ENCODE measurements around the gene CCDC117.

The CCDC117 gene

DNA sequence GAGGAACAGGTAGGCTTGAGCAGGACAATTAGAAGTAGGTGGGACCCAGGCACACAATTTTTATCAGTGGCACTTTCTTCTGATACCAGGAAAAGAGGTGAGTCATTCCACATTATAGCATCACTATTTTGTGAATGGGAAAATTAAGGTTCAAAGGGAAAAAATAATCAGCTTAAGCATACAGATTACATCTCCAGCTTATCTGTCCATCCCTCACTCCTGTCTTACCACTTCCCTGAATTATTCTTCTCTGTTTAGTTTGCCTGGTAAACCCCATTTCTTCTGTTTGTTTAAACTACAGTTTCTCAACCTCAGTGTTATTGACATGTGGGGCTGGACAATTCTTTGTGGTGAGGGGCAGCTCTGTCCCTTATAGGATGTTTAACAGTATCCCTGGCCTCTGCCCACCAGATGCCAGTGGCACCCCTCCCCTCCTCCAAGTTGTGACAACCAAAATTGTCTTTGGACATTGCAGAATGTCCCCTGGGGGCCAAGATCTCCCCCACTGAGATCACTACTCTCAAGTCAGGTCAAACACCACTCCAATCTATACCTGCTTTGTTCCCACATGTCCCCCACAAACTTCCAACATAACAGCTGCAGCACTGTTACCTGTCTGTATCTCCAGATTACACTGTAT lies 36.3 kb downstream of the CCDC117 start:
- Histone ChIP-seq H4K12ac (ENCODE audit: low read depth, low read length) (no peak overlapping the region), H3K4ac (ENCODE audit: low read depth, low read length) (no peak overlapping the region), H3K36me3 (ENCODE audit: control insufficient read depth in 1 of 2, insufficient read depth in 2 of 2, low read length in 2 of 2) (no peaks in the 10 kb centered on the region), H3K27ac (ENCODE audit: low read depth, low read length) (no peak overlapping the region), H2BK12ac (ENCODE audit: low read length) (no peak overlapping the region), H3K4me1 (ENCODE audit: control insufficient read depth in 1 of 2, insufficient read depth in 2 of 2, low read length in 2 of 2) (peaks cover 3 to 14% of the 10 kb centered on the region in 2 experiments), H4K8ac (ENCODE audit: low read depth, low read length) (no peak overlapping the region), H3K79me1 (ENCODE audit: low read length) (peaks cover 3% of the 10 kb centered on the region), H3K18ac (ENCODE audit: low read length) (no peak overlapping the region), H3K4me2 (ENCODE audit: low read length) (no peak overlapping the region), H3K9me3 (ENCODE audit: insufficient read depth, low read depth, low read length) (no peaks in the 10 kb centered on the region), H2BK120ac (ENCODE audit: insufficient read depth, low read length, poor library complexity) (no peak overlapping the region), H3K79me2 (ENCODE audit: control insufficient read depth, insufficient read depth, low read length, poor library complexity) (no peaks in the 10 kb centered on the region), H2BK5ac (ENCODE audit: low read depth, low read length, poor library complexity) (no peak overlapping the region), H4K91ac (ENCODE audit: low read depth, low read length) (peak overlapping the region; percentile 34), H3K27me3 (ENCODE audit: insufficient read depth, low read length) (no peaks in the 10 kb centered on the region), H2AFZ (ENCODE audit: insufficient read depth, low read length, poor library complexity) (no peak overlapping the region), H3K14ac (ENCODE audit: low read length) (peak overlapping the region; percentile 26), H3K4me3 (ENCODE audit: low read depth, low read length) (no peak overlapping the region), H3K23ac (ENCODE audit: low read length) (no peak overlapping the region), H3K9ac (ENCODE audit: low read length) (no peak overlapping the region), H2AK5ac (ENCODE audit: low read length) (no peak overlapping the region)
- DNase-seq = peak in 1 of 2 donors; percentile 47

GRCh38 chr22:28810821-28811491 lies 38.5 kb downstream of the CCDC117 start:
- Histone ChIP-seq H3K4me3 (ENCODE audit: low read depth, low read length) (no peak overlapping the region), H3K9me3 (ENCODE audit: insufficient read depth, low read depth, low read length) (no peaks in the 10 kb centered on the region), H3K4me1 (ENCODE audit: control insufficient read depth in 1 of 2, insufficient read depth in 2 of 2, low read length in 2 of 2) (peaks cover 3 to 15% of the 10 kb centered on the region in 2 experiments)

GRCh38 chr22:28812516-28812915 lies 40.0 kb downstream of the CCDC117 start:
- Histone ChIP-seq H2BK5ac (ENCODE audit: low read depth, low read length, poor library complexity) (no peak overlapping the region), H3K4ac (ENCODE audit: low read depth, low read length) (no peak overlapping the region), H2AK5ac (ENCODE audit: low read length) (no peak overlapping the region), H3K27me3 (ENCODE audit: insufficient read depth, low read length) (no peaks in the 10 kb centered on the region), H2BK12ac (ENCODE audit: low read length) (no peak overlapping the region), H3K23ac (ENCODE audit: low read length) (no peak overlapping the region), H4K91ac (ENCODE audit: low read depth, low read length) (no peak overlapping the region), H3K79me1 (ENCODE audit: low read length) (peaks cover 6% of the 10 kb centered on the region), H3K18ac (ENCODE audit: low read length) (no peak overlapping the region), H3K4me3 (ENCODE audit: low read depth, low read length) (no peak overlapping the region), H4K12ac (ENCODE audit: low read depth, low read length) (no peak overlapping the region), H3K4me2 (ENCODE audit: low read length) (no peak overlapping the region), H3K79me2 (ENCODE audit: control insufficient read depth, insufficient read depth, low read length, poor library complexity) (no peaks in the 10 kb centered on the region), H3K14ac (ENCODE audit: low read length) (no peak overlapping the region), H3K27ac (ENCODE audit: low read depth, low read length) (no peak overlapping the region), H3K9ac (ENCODE audit: low read length) (no peak overlapping the region), H3K4me1 (ENCODE audit: control insufficient read depth in 1 of 2, insufficient read depth in 2 of 2, low read length in 2 of 2) (peaks cover 3 to 7% of the 10 kb centered on the region in 2 experiments), H2BK120ac (ENCODE audit: insufficient read depth, low read length, poor library complexity) (no peak overlapping the region), H3K36me3 (ENCODE audit: control insufficient read depth in 1 of 2, insufficient read depth in 2 of 2, low read length in 2 of 2) (no peaks in the 10 kb centered on the region), H3K9me3 (ENCODE audit: insufficient read depth, low read depth, low read length) (no peaks in the 10 kb centered on the region), H2AFZ (ENCODE audit: insufficient read depth, low read length, poor library complexity) (no peak overlapping the region), H4K8ac (ENCODE audit: low read depth, low read length) (no peak overlapping the region)
- DNase-seq = no peak
- WGBS (ENCODE audit: extremely low coverage, insufficient coverage, insufficient read length) = no CpG with 5 or more reads among the region's 5 CpGs

More at GRCh38 chr22:28810821-28811491, 38.5 kb downstream of the CCDC117 start:
- no peaks in the 10 kb centered on the region for H3K27me3 ChIP-seq (ENCODE audit: insufficient read depth, low read length)
- DNase-seq = no peak
- no peak overlapping the region for H3K4ac ChIP-seq (ENCODE audit: low read depth, low read length)
- H2AFZ ChIP-seq (ENCODE audit: insufficient read depth, low read length, poor library complexity) = no peak overlapping the region
- no peak overlapping the region for H3K23ac ChIP-seq (ENCODE audit: low read length)
- no peak overlapping the region for H3K14ac ChIP-seq (ENCODE audit: low read length)
- no peak overlapping the region for H4K12ac ChIP-seq (ENCODE audit: low read depth, low read length)
- H4K91ac ChIP-seq (ENCODE audit: low read depth, low read length) = no peak overlapping the region
- no CpG with 5 or more reads among the region's 13 CpGs for WGBS (ENCODE audit: extremely low coverage, insufficient coverage, insufficient read length)
- H3K79me2 ChIP-seq (ENCODE audit: control insufficient read depth, insufficient read depth, low read length, poor library complexity) = no peaks in the 10 kb centered on the region
- H3K4me2 ChIP-seq (ENCODE audit: low read length) = no peak overlapping the region
- no peak overlapping the region for H3K18ac ChIP-seq (ENCODE audit: low read length)
- H2BK5ac ChIP-seq (ENCODE audit: low read depth, low read length, poor library complexity) = no peak overlapping the region
- no peak overlapping the region for H3K9ac ChIP-seq (ENCODE audit: low read length)
- H3K36me3 ChIP-seq (ENCODE audit: control insufficient read depth in 1 of 2, insufficient read depth in 2 of 2, low read length in 2 of 2) = no peaks in the 10 kb centered on the region
- H3K27ac ChIP-seq (ENCODE audit: low read depth, low read length) = no peak overlapping the region
- peaks cover 6% of the 10 kb centered on the region for H3K79me1 ChIP-seq (ENCODE audit: low read length)
- H2BK120ac ChIP-seq (ENCODE audit: insufficient read depth, low read length, poor library complexity) = no peak overlapping the region
- no peak overlapping the region for H4K8ac ChIP-seq (ENCODE audit: low read depth, low read length)
- H2AK5ac ChIP-seq (ENCODE audit: low read length) = no peak overlapping the region
- no peak overlapping the region for H2BK12ac ChIP-seq (ENCODE audit: low read length)

- Histone ChIP-seq H2AK5ac (ENCODE audit: low read length) (no peak overlapping the region), H3K79me2 (ENCODE audit: control insufficient read depth, insufficient read depth, low read length, poor library complexity) (no peaks in the 10 kb centered on the region), H4K12ac (ENCODE audit: low read depth, low read length) (no peak overlapping the region), H3K4me2 (ENCODE audit: low read length) (no peak overlapping the region), H2AFZ (ENCODE audit: insufficient read depth, low read length, poor library complexity) (no peak overlapping the region), H4K91ac (ENCODE audit: low read depth, low read length) (no peak overlapping the region), H3K23ac (ENCODE audit: low read length) (no peak overlapping the region), H3K4ac (ENCODE audit: low read depth, low read length) (no peak overlapping the region), H3K18ac (ENCODE audit: low read length) (no peak overlapping the region), H3K4me3 (ENCODE audit: low read depth, low read length) (no peak overlapping the region), H2BK12ac (ENCODE audit: low read length) (no peak overlapping the region), H3K14ac (ENCODE audit: low read length) (peak overlapping the region; percentile 64), H2BK5ac (ENCODE audit: low read depth, low read length, poor library complexity) (no peak overlapping the region), H3K4me1 (ENCODE audit: control insufficient read depth in 1 of 2, insufficient read depth in 2 of 2, low read length in 2 of 2) (peaks cover 4 to 6% of the 10 kb centered on the region in 2 experiments), H3K79me1 (ENCODE audit: low read length) (peaks cover 6% of the 10 kb centered on the region), H3K36me3 (ENCODE audit: control insufficient read depth in 1 of 2, insufficient read depth in 2 of 2, low read length in 2 of 2) (no peaks in the 10 kb centered on the region), H3K9ac (ENCODE audit: low read length) (no peak overlapping the region), H3K27me3 (ENCODE audit: insufficient read depth, low read length) (no peaks in the 10 kb centered on the region), H4K8ac (ENCODE audit: low read depth, low read length) (peak overlapping the region; percentile 57), H3K9me3 (ENCODE audit: insufficient read depth, low read depth, low read length) (no peaks in the 10 kb centered on the region), H2BK120ac (ENCODE audit: insufficient read depth, low read length, poor library complexity) (no peak overlapping the region), H3K27ac (ENCODE audit: low read depth, low read length) (no peak overlapping the region)
- WGBS (ENCODE audit: extremely low coverage, insufficient coverage, insufficient read length) = no CpG with 5 or more reads among the region's 2 CpGs
- DNase-seq = peak in 1 of 2 donors; percentile 25
Measured at GRCh38 chr22:28813772-28814518, 41.5 kb downstream of the CCDC117 start.

Data from trophoblast cell (in vitro differentiated cells and primary cell).